GM21576 (cell line): ENCODE data around the gene GPR155.

Experiments
- ATAC-seq: cut with Tn5 transposase; IDR thresholded peaks from one replicate; pipeline ENCODE4 v1.9.1; 2021; ENCODE audit warnings: mild to moderate bottlenecking, moderate library complexity; ENCODE audit not compliant: unreplicated experiment

Gene GPR155

GRCh38 chr2:174383796-174384195 lies 103.0 kb downstream of the GPR155 start:
- ATAC-seq: no peak
